Neural progenitor cell (in vitro differentiated cells): Measurements from ENCODE around the gene IL1RAPL1.

Experiments
- CTCF ChIP-seq: fragments of 200-600 bp; sonication (generic); IDR thresholded peaks from 2 replicates; pipeline ENCODE4 v1.5.1; 2017; ENCODE audit warnings: antibody characterized with exemption, mild to moderate bottlenecking
- EZH2 ChIP-seq: fragments of 200-600 bp; sonication (generic); IDR thresholded peaks from 2 replicates; pipeline ENCODE4 v1.6.1; 2017; ENCODE audit warnings: antibody characterized with exemption, mild to moderate bottlenecking, moderate library complexity

GRCh38 chrX:29662759-29663503, 1075.7 kb downstream of the IL1RAPL1 start:
- TF ChIP-seq CTCF (no peak), EZH2 (no peak)
